HEK293 (cell line): ENCODE measurements around the gene OPA3.

Experiments
- GFI1B ChIP-seq: fragments of 450-650 bp; formaldehyde crosslinking; IDR thresholded peaks from 2 replicates; pipeline ENCODE4 v1.5.1; 2016; ENCODE audit warnings: missing biosample characterization, missing genetic modification characterization
- GLIS2 ChIP-seq: fragments of 450-650 bp; formaldehyde crosslinking; IDR thresholded peaks from 2 replicates; pipeline ENCODE4 v1.5.1; 2016; ENCODE audit warnings: missing biosample characterization, missing genetic modification characterization
- MYNN ChIP-seq: fragments of 450-650 bp; formaldehyde crosslinking; IDR thresholded peaks from 2 replicates; pipeline ENCODE4 v1.5.1; 2016; ENCODE audit warnings: missing biosample characterization, missing genetic modification characterization, borderline replicate concordance
- MZF1 ChIP-seq: fragments of 450-650 bp; formaldehyde crosslinking; IDR thresholded peaks from 2 replicates; pipeline ENCODE4 v1.5.1; 2017; ENCODE audit warnings: missing biosample characterization, missing genetic modification characterization, borderline replicate concordance
- OVOL3 ChIP-seq: fragments of 450-650 bp; formaldehyde crosslinking; IDR thresholded peaks from 2 replicates; pipeline ENCODE4 v1.5.1; 2016; ENCODE audit warnings: missing biosample characterization, missing genetic modification characterization
- ZBTB1 ChIP-seq: fragments of 450-650 bp; formaldehyde crosslinking; IDR thresholded peaks from 2 replicates; pipeline ENCODE4 v1.5.1; 2016; ENCODE audit warnings: missing biosample characterization, missing genetic modification characterization
- ZBTB48 ChIP-seq: fragments of 450-650 bp; formaldehyde crosslinking; IDR thresholded peaks from 2 replicates; pipeline ENCODE4 v1.5.1; 2016; ENCODE audit warnings: missing biosample characterization, missing genetic modification characterization
- ZFP3 ChIP-seq: fragments of 450-650 bp; formaldehyde crosslinking; IDR thresholded peaks from 2 replicates; pipeline ENCODE4 v1.5.1; 2016; ENCODE audit warnings: low read depth, missing biosample characterization, missing genetic modification characterization
- ZNF121 ChIP-seq: fragments of 450-650 bp; formaldehyde crosslinking; IDR thresholded peaks from 2 replicates; pipeline ENCODE4 v1.5.1; 2016; ENCODE audit warnings: missing biosample characterization, missing genetic modification characterization
- ZNF133 ChIP-seq: fragments of 450-650 bp; formaldehyde crosslinking; IDR thresholded peaks from 2 replicates; pipeline ENCODE4 v1.5.1; 2016; ENCODE audit warnings: missing biosample characterization, missing genetic modification characterization
- ZNF140 ChIP-seq: fragments of 450-650 bp; formaldehyde crosslinking; IDR thresholded peaks from 2 replicates; pipeline ENCODE4 v1.5.1; 2016; ENCODE audit warnings: missing biosample characterization, missing genetic modification characterization
- ZNF146 ChIP-seq: fragments of 450-650 bp; formaldehyde crosslinking; IDR thresholded peaks from 2 replicates; pipeline ENCODE4 v1.5.1; 2016; ENCODE audit warnings: missing biosample characterization, missing genetic modification characterization
- ZNF175 ChIP-seq: fragments of 450-650 bp; formaldehyde crosslinking; IDR thresholded peaks from 2 replicates; pipeline ENCODE4 v1.5.1; 2016; ENCODE audit warnings: missing biosample characterization, missing genetic modification characterization
- ZNF184 ChIP-seq: fragments of 450-650 bp; IDR thresholded peaks from 2 replicates; pipeline ENCODE4 v1.5.1; 2018; ENCODE audit warnings: missing biosample characterization, mild to moderate bottlenecking, missing genetic modification characterization
- ZNF354C ChIP-seq: fragments of 450-650 bp; formaldehyde crosslinking; IDR thresholded peaks from 2 replicates; pipeline ENCODE4 v1.5.1; 2016; ENCODE audit warnings: missing biosample characterization, missing genetic modification characterization, low read depth, borderline replicate concordance
- ZNF404 ChIP-seq: fragments of 450-650 bp; formaldehyde crosslinking; IDR thresholded peaks from 2 replicates; pipeline ENCODE4 v1.5.1; 2017; ENCODE audit warnings: missing biosample characterization, missing genetic modification characterization
- ZNF548 ChIP-seq: fragments of 450-650 bp; formaldehyde crosslinking; IDR thresholded peaks from 2 replicates; pipeline ENCODE4 v1.5.1; 2016; ENCODE audit warnings: missing biosample characterization, missing genetic modification characterization
- ZNF571 ChIP-seq: fragments of 450-650 bp; formaldehyde crosslinking; IDR thresholded peaks from 2 replicates; pipeline ENCODE4 v1.5.0; 2017; ENCODE audit warnings: missing biosample characterization, missing genetic modification characterization
- ZNF621 ChIP-seq: fragments of 450-650 bp; formaldehyde crosslinking; IDR thresholded peaks from 2 replicates; pipeline ENCODE4 v1.5.1; 2017; ENCODE audit warnings: missing biosample characterization, missing genetic modification characterization
- ZNF629 ChIP-seq: fragments of 450-650 bp; formaldehyde crosslinking; IDR thresholded peaks from 2 replicates; pipeline ENCODE4 v1.5.1; 2017; ENCODE audit warnings: missing biosample characterization, missing genetic modification characterization
- ZNF670 ChIP-seq: fragments of 450-650 bp; formaldehyde crosslinking; IDR thresholded peaks from 2 replicates; pipeline ENCODE4 v1.5.1; 2016; ENCODE audit warnings: missing biosample characterization, missing genetic modification characterization, low read depth
- ZNF792 ChIP-seq: fragments of 450-650 bp; formaldehyde crosslinking; IDR thresholded peaks from 2 replicates; pipeline ENCODE4 v1.5.1; 2016; ENCODE audit warnings: missing biosample characterization, missing genetic modification characterization
- ZNF843 ChIP-seq: fragments of 450-650 bp; formaldehyde crosslinking; IDR thresholded peaks from 2 replicates; pipeline ENCODE4 v1.5.1; 2016; ENCODE audit warnings: missing biosample characterization, missing genetic modification characterization
- ZSCAN16 ChIP-seq: fragments of 450-650 bp; formaldehyde crosslinking; IDR thresholded peaks from 2 replicates; pipeline ENCODE4 v1.5.1; 2016; ENCODE audit warnings: missing biosample characterization, missing genetic modification characterization
- ZXDB ChIP-seq: fragments of 450-650 bp; formaldehyde crosslinking; IDR thresholded peaks from 2 replicates; pipeline ENCODE4 v1.5.1; 2016; ENCODE audit warnings: missing biosample characterization, missing genetic modification characterization
- TF ChIP-seq, protein P1 (sequence below): fragments of 450-650 bp; formaldehyde crosslinking; IDR thresholded peaks from 2 replicates; pipeline ENCODE4 v1.5.1; 2016; ENCODE audit warnings: missing biosample characterization, missing genetic modification characterization, borderline replicate concordance
- TF ChIP-seq, protein P2 (sequence below): fragments of 450-650 bp; formaldehyde crosslinking; IDR thresholded peaks from 2 replicates; pipeline ENCODE4 v1.5.0; 2017; ENCODE audit warnings: missing biosample characterization, missing genetic modification characterization, borderline replicate concordance
- TF ChIP-seq, protein P3 (sequence below): fragments of 450-650 bp; formaldehyde crosslinking; IDR thresholded peaks from 2 replicates; pipeline ENCODE4 v1.5.1; 2016; ENCODE audit warnings: missing biosample characterization, missing genetic modification characterization
- TF ChIP-seq, protein P4 (sequence below): fragments of 450-650 bp; formaldehyde crosslinking; IDR thresholded peaks from 2 replicates; pipeline ENCODE4 v1.5.1; 2016; ENCODE audit warnings: missing biosample characterization, missing genetic modification characterization
- TF ChIP-seq, protein P5 (sequence below): fragments of 450-650 bp; formaldehyde crosslinking; IDR thresholded peaks from 2 replicates; pipeline ENCODE4 v1.5.1; 2017; ENCODE audit warnings: missing biosample characterization, missing genetic modification characterization
- TF ChIP-seq, protein P6 (sequence below): fragments of 450-650 bp; IDR thresholded peaks from 2 replicates; pipeline ENCODE4 v1.5.1; 2018; ENCODE audit warnings: missing biosample characterization, mild to moderate bottlenecking, missing genetic modification characterization

The OPA3 gene

DNA sequence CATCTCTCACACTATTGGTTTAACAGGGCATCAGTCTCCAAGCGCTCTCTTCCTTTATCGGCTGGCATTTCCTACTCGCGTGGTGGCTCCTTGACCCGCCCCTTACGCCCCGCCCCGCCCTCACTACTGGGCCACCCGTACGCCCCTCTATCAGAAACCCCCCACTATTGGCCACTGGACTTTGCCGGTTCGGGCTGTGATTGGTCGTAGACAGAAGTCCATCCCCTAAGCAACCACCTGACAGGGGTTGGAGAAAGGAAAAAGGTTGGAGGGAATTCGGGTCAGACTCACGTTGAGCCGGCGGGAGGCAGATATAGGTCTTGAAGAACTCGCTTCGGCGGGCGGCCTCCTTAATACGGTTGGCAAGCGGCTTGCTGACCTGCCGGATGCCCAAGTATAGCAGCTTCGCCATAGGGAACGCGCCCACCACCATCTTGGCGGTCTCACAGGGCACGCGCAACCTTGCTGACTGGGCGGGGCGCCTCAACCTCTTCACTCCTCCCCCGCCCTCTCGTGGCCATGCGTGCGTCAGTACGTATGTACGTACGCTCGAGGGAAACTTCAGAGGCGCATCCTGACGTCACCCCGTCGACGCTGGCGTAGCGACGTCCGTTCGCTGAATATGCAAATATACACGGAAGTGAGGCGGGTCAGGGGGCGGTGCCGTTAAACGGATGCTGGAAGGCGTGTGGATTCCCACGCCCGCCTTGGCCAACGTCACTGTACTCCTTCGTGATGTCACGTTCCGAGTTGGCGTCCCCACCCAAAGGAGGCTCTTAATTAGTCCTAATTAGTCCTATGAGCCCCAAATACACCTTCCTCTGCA lies at the start of gene OPA3 (continued):
- TF ChIP-seq, protein P1, sequence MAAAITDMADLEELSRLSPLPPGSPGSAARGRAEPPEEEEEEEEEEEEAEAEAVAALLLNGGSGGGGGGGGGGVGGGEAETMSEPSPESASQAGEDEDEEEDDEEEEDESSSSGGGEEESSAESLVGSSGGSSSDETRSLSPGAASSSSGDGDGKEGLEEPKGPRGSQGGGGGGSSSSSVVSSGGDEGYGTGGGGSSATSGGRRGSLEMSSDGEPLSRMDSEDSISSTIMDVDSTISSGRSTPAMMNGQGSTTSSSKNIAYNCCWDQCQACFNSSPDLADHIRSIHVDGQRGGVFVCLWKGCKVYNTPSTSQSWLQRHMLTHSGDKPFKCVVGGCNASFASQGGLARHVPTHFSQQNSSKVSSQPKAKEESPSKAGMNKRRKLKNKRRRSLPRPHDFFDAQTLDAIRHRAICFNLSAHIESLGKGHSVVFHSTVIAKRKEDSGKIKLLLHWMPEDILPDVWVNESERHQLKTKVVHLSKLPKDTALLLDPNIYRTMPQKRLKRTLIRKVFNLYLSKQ: no peak
- TF ChIP-seq ZNF843 (tag by site-specific recombination) (peak; percentile 60; the same call in 1 of the 2 replicates), ZNF133 (no peak), ZNF175 (no peak), ZNF670 (tag by site-specific recombination) (no peak), OVOL3 (tag by site-specific recombination) (0 out of 2 replicates have a peak, but pooled peaks have one; percentile 16), MZF1 (tag by site-specific recombination) (no peak), ZNF404 (tag by site-specific recombination) (no peak), ZNF184 (tag by site-specific recombination) (no peak), ZNF629 (tag by site-specific recombination) (peak; percentile 100), ZBTB48 (tag by site-specific recombination) (no peak), ZNF571 (no peak), MYNN (tag by site-specific recombination) (no peak), GLIS2 (tag by site-specific recombination) (peak; percentile 27; the same call in 1 of the 2 replicates), ZNF621 (no peak), ZNF792 (no peak), ZNF354C (tag by site-specific recombination) (no peak), ZBTB1 (no peak), ZXDB (peak; percentile 78; the same call in 1 of the 2 replicates), ZNF548 (no peak), ZSCAN16 (tag by site-specific recombination) (no peak), GFI1B (tag by site-specific recombination) (no peak), ZFP3 (tag by site-specific recombination) (no peak), ZNF140 (tag by site-specific recombination) (no peak), ZNF146 (tag by site-specific recombination) (no peak), ZNF121 (no peak)
- TF ChIP-seq, protein P2, sequence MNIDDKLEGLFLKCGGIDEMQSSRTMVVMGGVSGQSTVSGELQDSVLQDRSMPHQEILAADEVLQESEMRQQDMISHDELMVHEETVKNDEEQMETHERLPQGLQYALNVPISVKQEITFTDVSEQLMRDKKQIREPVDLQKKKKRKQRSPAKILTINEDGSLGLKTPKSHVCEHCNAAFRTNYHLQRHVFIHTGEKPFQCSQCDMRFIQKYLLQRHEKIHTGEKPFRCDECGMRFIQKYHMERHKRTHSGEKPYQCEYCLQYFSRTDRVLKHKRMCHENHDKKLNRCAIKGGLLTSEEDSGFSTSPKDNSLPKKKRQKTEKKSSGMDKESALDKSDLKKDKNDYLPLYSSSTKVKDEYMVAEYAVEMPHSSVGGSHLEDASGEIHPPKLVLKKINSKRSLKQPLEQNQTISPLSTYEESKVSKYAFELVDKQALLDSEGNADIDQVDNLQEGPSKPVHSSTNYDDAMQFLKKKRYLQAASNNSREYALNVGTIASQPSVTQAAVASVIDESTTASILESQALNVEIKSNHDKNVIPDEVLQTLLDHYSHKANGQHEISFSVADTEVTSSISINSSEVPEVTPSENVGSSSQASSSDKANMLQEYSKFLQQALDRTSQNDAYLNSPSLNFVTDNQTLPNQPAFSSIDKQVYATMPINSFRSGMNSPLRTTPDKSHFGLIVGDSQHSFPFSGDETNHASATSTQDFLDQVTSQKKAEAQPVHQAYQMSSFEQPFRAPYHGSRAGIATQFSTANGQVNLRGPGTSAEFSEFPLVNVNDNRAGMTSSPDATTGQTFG (tag by site-specific recombination): no peak
- TF ChIP-seq, protein P3, sequence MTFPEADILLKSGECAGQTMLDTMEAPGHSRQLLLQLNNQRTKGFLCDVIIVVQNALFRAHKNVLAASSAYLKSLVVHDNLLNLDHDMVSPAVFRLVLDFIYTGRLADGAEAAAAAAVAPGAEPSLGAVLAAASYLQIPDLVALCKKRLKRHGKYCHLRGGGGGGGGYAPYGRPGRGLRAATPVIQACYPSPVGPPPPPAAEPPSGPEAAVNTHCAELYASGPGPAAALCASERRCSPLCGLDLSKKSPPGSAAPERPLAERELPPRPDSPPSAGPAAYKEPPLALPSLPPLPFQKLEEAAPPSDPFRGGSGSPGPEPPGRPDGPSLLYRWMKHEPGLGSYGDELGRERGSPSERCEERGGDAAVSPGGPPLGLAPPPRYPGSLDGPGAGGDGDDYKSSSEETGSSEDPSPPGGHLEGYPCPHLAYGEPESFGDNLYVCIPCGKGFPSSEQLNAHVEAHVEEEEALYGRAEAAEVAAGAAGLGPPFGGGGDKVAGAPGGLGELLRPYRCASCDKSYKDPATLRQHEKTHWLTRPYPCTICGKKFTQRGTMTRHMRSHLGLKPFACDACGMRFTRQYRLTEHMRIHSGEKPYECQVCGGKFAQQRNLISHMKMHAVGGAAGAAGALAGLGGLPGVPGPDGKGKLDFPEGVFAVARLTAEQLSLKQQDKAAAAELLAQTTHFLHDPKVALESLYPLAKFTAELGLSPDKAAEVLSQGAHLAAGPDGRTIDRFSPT (tag by site-specific recombination): peak; percentile 56
- TF ChIP-seq, protein P4, sequence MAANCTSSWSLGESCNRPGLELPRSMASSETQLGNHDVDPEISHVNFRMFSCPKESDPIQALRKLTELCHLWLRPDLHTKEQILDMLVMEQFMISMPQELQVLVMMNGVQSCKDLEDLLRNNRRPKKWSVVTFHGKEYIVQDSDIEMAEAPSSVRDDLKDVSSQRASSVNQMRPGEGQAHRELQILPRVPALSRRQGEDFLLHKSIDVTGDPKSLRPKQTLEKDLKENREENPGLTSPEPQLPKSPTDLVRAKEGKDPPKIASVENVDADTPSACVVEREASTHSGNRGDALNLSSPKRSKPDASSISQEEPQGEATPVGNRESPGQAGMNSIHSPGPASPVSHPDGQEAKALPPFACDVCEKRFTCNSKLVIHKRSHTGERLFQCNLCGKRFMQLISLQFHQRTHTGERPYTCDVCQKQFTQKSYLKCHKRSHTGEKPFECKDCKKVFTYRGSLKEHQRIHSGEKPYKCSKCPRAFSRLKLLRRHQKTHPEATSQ: no peak
- TF ChIP-seq, protein P5, sequence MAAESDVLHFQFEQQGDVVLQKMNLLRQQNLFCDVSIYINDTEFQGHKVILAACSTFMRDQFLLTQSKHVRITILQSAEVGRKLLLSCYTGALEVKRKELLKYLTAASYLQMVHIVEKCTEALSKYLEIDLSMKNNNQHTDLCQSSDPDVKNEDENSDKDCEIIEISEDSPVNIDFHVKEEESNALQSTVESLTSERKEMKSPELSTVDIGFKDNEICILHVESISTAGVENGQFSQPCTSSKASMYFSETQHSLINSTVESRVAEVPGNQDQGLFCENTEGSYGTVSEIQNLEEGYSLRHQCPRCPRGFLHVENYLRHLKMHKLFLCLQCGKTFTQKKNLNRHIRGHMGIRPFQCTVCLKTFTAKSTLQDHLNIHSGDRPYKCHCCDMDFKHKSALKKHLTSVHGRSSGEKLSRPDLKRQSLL (tag by site-specific recombination): no peak
- TF ChIP-seq, protein P6, sequence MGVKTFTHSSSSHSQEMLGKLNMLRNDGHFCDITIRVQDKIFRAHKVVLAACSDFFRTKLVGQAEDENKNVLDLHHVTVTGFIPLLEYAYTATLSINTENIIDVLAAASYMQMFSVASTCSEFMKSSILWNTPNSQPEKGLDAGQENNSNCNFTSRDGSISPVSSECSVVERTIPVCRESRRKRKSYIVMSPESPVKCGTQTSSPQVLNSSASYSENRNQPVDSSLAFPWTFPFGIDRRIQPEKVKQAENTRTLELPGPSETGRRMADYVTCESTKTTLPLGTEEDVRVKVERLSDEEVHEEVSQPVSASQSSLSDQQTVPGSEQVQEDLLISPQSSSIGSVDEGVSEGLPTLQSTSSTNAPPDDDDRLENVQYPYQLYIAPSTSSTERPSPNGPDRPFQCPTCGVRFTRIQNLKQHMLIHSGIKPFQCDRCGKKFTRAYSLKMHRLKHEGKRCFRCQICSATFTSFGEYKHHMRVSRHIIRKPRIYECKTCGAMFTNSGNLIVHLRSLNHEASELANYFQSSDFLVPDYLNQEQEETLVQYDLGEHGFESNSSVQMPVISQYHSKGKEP (tag by site-specific recombination): peak; percentile 21; the same call in 1 of the 2 replicates
